ENCODE results near the gene ETDB.

DNA sequence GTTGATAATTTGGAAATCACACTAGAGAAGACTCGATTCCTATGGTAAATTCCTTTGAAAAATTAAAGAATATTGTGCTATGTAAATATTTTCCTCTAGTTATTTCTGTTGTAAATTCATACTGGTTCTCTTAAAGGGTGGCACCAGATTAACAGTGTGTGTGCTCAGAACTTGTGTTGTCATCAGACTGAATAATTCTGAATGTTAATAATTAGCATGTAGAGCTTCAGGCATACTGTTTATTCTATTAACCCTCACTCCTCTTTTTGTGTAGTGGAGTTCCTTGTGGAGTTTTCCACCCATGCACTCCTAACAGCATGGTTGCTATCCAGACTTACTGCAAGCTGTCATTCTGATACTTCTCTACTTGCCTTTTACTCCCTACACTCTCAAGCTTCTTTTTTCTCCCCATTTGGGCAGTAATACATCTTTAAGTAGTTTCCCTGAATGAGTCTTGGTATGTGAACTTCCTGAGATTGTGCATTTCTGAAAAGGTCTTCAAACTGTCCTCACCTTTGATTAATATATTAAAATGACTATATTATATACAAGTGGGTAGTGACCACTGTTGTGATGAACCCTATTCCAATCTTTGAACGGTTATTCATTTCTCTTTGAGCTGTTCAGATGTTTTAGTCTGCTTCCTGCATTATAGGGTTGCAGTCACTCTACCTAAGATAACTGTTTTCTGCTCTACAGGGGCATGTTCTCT is 38.5 kb downstream of the ETDB start:
- TF ChIP-seq POLR2A (IDR thresholded peaks at IDR 0.05): no peak
- no peak for TF ChIP-seq CTCF (IDR thresholded peaks at IDR 0.05)
